GM04504 (cell line): Measurements from ENCODE around the gene TECPR1.

Source experiments
- DNase-seq: peaks from one replicate; pipeline ENCODE4 v3.0.0-alpha.2; 2012; ENCODE audit warnings: low read depth

TECPR1 gene

DNA sequence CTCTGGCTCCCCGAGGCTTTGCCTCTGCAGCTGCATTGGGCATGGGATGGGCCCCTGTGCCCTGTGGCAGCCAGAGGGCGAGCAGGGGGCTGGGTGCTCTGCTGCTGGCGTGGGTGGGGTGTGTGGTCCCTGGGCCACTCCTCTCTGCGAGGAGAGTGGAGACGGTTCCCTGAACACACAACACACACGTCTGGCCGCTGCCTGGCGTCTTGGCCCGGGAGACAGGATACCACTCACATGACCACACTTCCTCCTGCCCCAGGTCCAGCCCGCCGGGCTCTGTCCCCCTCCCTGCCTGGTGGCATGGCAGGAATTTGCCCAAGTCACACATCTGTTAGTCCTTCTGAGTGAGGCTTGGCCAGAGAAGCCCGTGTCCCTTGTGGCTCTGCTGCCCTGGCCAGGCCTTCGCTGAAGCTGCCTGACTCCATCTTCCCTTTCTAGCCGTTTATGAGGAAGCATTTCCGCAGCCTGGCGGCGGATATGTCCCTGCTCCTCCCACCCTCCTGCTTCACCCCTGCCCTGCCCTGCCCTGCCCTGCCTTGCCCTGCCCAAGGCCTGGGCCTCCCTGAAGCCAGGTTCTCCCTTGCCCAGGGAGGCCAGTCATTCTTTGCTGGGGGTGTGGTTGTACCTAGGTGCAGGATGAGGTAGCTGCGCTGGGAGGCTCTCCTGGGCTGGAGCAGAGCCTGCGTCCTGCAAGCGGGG lies 32.5 kb upstream of the TECPR1 start:
- peak; percentile 87 for DNase-seq

DNA sequence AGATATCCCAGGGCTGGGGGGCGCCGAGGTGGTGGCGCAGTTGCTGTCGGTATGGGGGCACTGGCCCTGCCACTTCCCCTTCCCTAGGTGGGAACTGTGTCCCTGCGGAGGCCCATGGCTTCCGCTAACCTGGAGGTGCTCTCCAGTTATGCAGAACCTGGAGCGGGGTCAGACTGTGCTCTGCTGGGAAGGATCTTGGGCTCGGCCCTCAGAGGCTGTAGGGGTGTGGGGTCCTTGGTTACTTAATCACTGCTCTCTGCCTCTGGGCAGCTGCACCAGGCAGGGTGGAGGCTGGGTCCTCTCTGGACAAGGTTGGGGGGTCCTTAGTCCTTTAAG lies 31.8 kb upstream of the TECPR1 start:
- no peak for DNase-seq

DNA sequence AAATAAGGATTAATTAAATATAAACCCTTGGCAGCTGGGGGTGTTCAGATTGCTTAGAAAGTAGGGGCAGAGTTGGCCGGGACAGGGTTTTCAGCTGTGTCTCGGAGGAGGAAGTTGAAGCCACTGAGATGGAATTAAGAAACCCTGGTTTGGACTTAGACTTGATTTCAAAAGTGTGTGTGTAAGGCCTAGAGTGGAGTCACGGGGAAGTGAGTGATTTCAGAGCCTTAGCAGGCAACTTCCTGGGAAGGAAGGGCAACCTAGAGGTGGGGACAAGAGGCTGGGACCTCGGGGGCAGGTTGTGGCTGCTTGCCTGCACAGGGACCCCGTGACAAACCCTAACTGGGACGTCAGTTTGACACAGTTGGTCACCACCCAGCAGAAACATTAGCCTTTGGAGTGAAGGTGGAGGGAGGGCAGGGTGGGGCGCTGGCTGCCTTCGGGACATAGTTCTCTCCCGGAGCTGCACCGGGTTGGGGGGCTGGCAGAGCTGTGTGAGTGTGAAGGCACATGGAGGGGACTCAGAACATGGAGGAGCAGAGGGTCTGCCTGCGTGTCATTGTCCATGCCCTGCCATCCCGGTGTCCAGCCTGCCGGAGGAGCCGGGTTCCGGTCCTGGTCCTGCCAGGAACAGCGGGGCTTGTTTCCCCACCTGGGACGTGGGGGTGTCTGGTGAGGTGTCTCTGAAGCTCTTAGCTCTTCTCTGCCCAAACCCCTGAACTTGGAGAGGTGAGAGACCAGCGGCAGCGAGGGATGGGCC lies 31.3 kb upstream of the TECPR1 start:
- DNase-seq = peak; percentile 51

DNA sequence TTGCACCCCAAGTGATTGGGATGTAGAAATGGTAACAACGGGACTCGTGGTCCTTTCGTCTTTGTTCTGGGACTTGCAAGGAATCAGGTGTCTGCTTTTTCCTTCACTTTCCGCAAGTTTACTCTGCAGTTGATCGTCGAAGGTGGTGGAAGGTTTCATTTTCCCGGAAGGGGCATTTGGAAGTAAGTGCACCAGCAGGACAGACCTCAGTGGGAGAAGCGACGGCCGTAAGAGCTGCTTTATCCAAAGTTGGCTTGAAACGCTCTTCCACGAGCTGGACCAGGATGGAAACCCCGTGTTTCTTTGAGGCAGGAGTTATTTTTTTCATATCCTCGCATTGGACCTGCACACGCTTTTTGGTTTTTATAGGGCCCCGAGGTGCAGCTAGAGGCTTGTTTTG lies 30.7 kb upstream of the TECPR1 start:
- no peak for DNase-seq

DNA sequence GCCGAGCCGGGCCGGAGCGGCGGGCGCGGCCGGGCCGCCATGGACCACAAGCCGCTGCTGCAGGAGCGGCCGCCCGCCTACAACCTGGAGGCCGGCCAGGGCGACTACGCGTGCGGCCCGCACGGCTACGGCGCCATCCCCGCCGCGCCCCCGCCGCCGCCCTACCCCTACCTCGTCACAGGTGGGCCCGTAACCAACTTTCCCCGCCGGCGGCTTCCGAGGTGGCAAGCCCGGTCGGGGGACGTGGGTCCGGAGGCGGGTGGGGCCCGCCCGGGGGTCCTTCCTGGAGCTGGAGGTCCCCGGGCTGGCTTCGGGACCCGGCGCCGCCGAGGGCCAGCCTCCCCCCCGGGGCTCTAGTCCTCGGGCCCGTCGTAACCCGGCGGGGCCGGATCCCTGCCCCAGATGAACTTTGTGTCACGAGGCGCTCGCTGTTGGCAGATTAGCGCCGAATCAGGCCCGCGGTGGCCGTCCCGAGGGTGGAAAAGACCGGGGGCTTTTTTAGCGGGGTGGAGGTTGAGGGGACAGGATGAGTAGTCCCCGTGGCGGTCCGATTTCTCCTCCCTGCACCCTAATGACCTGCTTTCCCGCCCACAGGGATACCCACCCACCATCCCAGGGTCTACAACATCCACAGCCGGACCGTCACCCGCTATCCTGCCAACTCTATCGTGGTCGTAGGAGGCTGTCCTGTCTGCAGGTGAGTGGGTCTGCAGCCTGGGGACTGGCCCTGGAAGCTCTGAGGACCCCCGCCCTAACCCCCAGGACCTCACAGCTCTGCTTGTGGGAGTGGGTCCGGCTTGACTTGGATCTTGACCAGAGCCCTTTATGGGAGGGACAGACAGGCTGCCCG lies 29.9 kb upstream of the TECPR1 start:
- DNase-seq = no peak

DNA sequence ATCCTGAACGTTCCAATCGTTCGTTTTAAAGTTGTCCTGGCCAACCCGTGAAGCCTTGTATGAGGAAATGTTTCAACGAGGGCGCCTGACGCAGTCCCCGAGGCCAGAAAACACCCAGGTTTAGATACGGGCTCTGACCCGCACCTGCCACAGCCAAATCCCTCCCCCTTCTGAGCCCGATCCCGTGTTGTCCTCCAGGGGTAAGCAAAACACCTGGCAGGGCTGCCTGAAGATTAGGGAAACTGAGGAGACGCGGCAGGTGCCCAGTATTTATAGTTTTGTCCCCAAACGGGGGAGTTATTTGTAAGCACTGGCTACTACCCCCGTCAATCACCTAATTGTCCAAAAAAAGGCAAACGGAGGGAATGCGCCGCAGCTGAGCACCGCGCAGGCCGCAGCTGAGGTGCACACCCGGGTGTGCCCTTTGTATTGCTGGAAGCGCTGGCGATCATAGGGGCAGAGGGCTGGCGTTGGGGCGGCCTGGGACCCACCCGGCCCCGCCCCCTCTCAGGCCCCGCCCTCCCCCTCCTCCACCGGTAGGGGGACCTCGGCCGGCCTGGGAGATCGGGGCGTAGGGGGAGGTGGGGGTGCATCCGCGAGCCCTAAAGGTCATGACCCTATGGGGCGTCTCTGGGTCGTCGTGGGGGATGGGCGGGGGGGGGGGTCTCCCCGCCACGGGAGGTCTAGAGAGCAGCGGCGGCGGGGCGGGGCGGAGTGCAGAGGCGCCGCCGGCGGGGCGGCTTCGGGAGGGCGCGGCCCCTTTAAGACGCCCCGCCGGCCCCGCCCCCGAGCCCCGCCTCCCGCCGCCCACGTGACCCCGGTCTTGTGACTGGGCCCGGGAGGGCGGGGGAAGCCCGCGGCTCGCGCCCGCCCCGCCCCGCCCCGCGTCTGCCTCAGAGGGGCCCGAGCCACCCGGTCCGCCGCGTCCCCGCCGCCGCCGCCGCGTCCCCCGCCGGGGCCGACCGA lies 29.0 kb upstream of the TECPR1 start, which contains the start of gene BRI3:
BRI3 (plus strand) TSS at position 896 of the 966 bp plus-strand sequence. CDS start 110 bp downstream, outside the sequence.
- DNase-seq = peak; percentile 76

DNA sequence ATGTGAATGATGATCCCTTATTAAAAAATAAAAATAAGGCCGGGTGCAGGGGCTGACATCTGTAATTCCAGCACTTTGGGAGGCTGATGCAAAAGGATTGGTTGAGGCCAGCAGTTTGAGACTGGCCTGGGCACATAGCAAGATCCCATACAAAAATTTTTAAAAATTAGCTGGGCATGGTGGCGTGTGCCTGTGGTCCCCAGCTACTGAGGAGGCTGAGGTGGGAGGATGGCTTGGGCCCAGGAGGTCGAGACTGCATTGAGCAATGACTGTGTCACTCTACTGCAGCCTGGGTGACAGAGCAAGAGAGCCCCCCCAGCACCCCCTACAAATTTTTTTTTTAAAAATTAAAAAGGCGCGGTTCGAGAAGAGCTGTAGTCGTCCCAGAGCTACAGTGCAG lies 28.3 kb upstream of the TECPR1 start:
- no peak for DNase-seq

DNA sequence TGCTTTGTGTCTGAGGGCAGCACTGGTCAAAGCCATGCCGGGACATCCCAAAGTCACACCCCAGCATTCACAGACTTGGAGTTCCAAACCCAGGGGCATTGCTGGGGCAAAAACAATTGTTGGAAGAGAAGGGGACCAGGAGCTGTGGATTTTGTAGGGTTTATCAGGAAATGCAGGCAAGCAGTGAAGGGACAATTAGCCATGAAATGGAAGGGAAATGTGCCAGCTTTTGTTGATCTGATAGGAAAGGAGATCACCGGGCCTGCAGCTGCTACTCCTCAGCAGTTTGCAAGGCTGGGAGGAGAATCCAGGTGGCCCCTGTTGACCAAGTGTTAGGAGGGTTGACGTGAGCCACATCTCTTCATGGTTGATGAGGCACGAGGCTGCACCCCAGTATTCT lies 26.9 kb upstream of the TECPR1 start:
- DNase-seq = no peak

DNA sequence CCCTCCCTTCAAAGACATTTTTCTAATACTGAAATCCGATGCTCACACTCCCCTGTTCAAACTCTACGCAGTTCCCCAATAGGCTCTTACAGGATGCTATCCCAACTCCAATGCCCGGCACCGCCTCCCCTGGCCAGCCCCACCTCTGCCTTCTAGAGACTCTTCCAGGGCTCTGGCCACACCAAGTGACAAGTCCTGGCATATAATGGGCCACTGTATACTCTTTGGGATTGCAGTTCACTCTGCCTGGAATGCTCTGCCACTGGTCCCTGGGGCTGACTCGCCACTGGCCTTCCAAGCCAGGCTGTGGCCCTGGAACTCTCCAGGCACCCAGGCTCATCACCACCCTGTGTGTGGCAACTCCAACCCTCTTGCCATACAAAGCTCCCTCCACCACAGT lies 26.4 kb upstream of the TECPR1 start:
- DNase-seq = no peak

DNA sequence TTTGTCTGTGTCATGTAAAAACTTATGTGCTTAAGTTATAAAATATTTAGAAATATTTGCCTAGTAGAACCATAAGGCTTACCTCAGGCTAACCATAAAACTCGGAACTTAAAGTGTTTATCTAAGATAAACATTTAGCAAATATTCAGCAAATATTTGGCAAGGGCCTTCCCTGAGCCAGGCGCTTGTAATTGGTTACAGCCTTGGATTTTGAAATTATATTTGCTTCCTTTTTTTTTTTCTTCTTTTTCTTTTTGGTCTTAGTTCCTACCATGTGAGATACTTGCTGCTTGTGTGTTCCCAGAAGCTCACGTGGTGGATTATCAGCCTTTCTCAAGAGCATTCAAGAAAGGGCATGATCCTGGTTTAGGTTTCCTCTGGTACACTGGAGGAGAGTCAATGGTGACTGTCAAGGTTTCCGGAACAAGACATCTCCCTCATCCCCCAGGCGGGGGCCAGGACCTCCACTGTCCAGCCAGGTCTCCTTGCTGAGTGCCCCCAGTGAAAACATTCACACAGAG lies 24.3 kb upstream of the TECPR1 start:
- DNase-seq = no peak

DNA sequence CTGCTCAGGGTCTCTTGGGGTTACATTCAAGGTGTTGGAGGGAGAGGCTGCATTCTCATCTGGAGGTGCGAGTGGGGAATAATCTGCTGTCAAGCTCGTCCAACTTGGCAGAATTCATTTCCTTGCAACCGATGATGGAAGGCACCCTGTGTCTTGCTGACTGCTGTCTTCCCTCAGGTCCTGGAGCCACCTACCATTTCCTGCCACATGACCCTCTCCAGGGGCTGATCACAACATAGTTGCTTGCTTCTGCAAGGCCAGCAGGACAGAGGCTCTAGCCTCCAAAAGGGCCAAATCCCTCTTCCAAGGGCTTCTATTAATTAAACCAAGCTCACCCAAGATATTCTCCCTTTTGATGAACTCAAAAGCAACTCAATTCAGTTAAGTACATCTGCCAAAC lies 15.3 kb upstream of the TECPR1 start:
- DNase-seq = no peak

DNA sequence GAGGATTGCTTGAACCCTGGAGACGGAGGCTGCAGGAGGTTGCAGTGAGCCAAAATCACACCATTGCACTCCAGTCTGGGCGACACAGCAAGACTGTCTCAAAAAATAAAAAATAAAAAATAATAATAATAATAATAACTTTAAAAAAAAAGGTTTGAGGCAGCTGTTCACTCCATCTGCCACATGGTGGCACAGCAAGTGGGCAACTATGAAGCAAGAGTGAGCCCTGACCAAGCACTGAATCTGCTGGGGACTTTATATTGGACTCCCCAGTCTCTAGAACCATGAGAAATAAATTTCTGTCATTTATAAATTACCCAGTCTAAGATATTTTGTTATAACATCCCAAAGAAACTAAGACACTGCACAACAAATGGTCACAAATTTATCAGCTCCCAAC lies 14.8 kb upstream of the TECPR1 start:
- DNase-seq = no peak

DNA sequence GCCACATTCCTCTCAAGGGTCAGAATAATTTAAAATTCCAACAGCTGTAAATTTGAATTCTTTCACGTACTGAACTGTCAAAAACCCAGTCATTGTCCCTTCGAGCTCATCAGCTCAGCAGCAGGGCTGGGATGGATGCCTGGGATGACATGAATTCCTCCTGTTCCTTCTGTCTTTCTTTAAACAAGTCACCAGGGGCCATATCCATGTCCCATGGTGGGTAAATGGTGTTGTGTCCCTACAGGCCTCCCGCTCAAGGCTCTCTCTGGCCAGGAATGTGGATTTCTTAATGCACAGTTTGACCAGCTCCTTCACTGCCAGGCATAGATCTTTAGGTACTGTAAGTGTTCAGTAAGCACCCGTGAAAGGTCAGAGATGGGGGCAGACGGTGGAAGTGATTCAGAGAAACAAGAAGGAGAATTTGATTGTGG lies 13.8 kb upstream of the TECPR1 start:
- no peak for DNase-seq

DNA sequence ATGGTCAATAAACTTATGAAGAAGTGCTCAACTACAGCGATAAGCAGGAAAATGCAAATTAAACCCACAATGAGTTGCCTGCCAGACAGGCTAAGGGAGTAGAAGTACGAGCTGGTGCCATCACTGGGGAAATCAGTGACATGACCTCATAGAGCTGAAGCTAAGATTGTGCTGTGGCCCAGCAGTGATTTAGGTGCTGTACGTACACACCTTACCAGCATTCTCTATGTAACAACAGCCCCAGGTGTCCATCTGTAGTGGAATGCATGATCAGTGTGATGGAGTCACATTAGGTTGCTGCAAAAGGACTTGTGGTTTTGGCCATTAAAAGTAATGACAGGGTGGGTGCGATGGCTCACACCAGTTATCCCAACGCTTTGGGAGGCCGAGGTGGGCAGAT lies 5.7 kb upstream of the TECPR1 start:
- no peak for DNase-seq

DNA sequence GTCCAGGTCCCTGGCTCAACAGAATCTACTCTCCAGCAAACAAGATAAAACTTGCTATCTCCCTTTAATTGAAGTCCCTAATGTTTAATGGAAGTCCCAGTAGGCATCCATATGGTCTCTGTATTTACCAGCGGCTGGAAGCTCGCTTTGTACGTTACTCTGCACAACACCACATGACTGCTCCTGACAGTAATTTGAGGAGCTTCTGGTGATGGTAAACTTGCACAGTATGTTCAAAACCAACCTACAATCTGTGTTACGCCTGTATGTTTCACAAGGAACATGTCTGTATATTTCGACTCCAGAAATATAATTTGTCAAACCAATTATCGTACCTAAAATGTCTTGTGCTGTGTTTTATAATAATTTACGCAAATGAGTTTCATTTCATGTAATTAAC lies 4.4 kb upstream of the TECPR1 start:
- DNase-seq = no peak

DNA sequence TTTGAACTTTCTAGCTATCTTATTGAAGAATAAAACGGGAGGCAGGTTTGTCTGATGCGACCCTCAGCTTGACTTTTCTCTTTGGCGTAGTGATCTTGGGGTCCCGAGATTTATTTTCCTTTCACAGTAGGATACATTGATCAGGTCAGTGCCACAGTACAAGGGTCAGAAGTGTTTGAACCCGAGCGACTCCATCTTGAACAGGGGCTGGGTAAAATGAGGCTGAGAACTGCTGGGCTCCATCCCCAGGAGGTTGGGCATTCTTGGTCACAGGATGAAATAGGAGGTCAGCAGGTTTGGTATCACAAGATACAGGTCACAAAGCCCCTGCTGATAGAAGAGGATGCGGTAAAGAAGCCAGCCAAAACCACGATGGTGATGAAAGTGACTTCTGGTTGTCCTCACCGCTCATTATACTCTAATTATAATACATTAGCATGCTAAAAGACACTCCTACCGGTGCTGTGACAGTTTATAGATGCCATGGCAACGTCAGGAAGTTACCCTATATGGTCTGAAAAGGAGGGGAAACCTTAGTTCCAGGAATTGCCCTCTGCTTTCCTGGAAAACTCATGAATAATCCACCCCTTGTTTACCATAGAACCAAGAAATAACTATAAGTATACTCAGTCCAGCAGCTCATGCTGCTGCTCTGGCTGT lies 3.0 kb upstream of the TECPR1 start:
- no peak for DNase-seq

DNA sequence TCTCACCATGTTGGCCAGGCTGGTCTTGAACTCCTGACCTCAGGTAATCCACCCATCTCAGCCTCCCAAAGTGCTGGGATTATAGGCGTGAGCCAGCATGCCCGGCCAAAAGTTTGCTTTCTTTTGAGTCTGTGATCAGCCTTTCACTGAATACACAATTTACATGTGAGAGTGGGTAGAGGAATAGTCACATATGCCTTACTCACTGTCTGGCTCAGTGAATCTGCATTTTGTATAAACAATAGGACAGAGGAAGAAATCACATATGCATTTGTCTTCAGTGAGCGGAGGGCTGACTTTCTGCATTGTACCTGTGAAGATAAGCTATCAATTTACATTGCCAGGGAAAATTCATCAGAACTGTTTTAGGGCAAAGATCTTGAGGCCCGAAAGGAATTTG lies 2.5 kb upstream of the TECPR1 start:
- no peak for DNase-seq

DNA sequence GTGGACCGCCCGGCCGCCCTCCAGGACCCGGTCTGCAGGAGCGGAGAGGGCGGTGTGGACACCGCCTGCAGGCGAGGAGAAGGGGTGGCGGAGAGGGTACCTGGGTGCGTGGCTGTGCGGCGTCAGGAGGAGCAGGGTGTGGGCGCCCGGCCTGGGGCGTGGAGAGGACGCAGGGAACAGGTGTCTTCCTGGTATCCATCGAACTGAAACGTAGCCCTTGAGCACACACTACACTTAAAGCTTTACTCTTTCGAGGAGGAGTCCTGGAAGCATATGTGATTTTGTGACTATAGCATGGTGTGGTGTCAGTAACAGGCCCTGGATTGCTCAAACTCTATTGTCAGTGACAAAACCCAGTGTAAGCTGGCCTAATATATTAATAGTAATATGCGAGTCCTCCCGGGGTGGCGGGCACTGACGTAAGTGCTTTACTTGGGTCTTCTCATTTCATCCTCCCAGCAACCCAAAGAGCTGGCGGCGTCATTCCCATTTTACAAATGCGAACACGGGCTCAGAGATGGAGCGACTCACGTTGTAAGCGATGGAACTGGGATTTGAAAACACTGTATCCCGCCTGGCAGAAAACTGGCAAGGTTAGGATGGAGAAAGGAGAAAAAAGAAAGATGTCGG lies 508 bp upstream of the TECPR1 start:
- DNase-seq = no peak

DNA sequence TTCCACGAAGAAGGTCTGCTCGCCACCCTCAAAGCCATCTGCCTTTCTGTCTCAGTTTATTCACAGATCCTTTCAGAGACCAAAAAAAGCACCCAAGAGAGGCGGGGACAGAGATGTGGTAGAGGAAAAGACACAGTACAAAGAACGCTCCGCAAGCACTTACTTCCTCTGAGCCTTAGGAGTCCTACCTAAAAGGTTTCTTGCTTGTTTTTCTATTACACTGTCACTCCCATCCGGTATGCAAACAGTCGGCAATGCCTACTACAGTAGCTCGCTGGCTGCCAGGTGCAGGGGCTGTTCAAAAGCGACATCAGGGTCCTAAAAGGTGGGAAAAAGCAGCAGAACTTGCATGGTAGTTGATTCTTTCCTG lies 816 bp downstream of the TECPR1 start:
- DNase-seq = no peak

DNA sequence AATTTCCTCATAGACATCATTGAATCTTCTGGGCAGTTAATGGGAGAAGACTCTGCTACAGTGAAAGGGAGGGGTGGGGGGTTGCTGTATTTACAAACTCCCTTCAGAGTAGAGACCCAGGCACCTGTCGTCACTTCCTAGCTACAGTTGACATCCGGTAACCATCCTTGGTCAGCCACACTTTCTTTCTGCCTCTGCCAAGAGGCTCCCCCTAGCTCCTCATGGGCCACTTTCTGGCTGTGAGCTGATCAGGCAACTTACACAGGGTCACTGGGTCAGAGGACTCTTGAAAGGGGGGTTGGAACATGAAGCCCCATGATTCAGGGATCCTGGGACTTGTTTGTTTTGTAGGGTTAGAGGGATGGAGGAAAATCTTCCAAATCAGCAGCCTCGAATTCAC lies 1.2 kb downstream of the TECPR1 start:
- no peak for DNase-seq

DNA sequence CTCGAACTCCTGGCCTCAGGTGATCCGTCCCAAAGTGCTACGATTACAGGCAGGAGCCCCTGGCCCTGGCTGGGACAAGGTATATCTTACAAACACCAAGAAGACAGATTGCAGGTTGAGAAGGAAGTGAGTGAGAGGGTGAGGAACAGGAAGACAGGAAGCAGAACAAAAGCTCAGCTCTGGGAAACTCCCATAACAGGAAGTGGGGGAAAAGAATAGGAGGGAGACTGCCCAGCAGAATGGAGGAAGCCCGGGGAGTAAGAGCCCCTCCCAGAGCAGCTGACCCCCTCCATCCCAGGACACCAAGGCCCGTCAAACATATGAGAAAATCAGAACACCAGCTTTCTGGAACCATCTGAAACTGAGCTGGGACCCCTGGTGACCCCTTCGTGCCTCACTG lies 2.9 kb downstream of the TECPR1 start:
- DNase-seq = no peak
